Endothelial cell of umbilical vein (primary cell): ENCODE results near the gene TRAF7. TPM values are rescaled to one million over a fixed set of nuclear protein-coding genes. Genes with fewer than 3 reads are reported as not detected.

Experiments
- BruUV-seq: library from RNA; stranded (reverse); fragments of 400-500 nt; replicated peaks from 2 replicates; lab custom pipeline; 2021; lab: Mats Ljungman, UMichigan
- CTCF ChIA-PET: fragments of 300-600, 350-600 bp; sonication (Branson Sonifier 250); formaldehyde crosslinking; loops from one replicate; lab custom pipeline; 2021; ENCODE audit warnings: antibody characterized with exemption, inconsistent platforms; lab: Charles Lee
- POLR2A ChIA-PET: fragments of 300-600, 350-600 bp; sonication (Branson Sonifier 250); formaldehyde crosslinking; loops from one replicate; lab custom pipeline; 2021; ENCODE audit warnings: antibody characterized with exemption, inconsistent platforms; lab: Charles Lee
- DNase-seq: peaks from one replicate; pipeline ENCODE4 v3.0.0-alpha.2; 2011; ENCODE audit warnings: low read depth, low spot score
- FAIRE-seq: peaks from 2 replicates; lab custom pipeline; 2011; peaks lifted over from hg19 to GRCh38; lab: Jason Lieb, UNC
- H2AFZ ChIP-seq: 2 replicates; pipeline ENCODE4 v1.6.0; 2012; ENCODE audit warnings: low read depth, low read length, control low read depth, inconsistent platforms
- H3K27ac ChIP-seq: 2 replicates; pipeline ENCODE4 v1.5.1; 2011; ENCODE audit warnings: low read depth, mild to moderate bottlenecking, control low read depth, low read length, moderate library complexity; ENCODE audit not compliant: insufficient read depth
- H3K27me3 ChIP-seq, 2 experiments: 2 replicates each; pipeline versions ENCODE4 v1.6.0 to v1.6.1; 2011; ENCODE audit warnings: low read length in 2 of 2, mixed read lengths in 1 of 2; ENCODE audit not compliant: control insufficient read depth in 2 of 2, insufficient read depth in 2 of 2
- H3K36me3 ChIP-seq, 2 experiments: 2 replicates in 1 of 2; 3 replicates in 1 of 2; pipeline ENCODE4 v1.5.1; 2011; ENCODE audit warnings: low read length in 2 of 2, mild to moderate bottlenecking in 1 of 2, moderate library complexity in 1 of 2; ENCODE audit not compliant: control insufficient read depth in 2 of 2, insufficient read depth in 2 of 2; ENCODE audit errors: extremely low read depth in 1 of 2
- H3K4me1 ChIP-seq: 3 replicates; pipeline ENCODE4 v1.5.1; 2011; ENCODE audit warnings: mild to moderate bottlenecking, low read length; ENCODE audit not compliant: control insufficient read depth, insufficient read depth; ENCODE audit errors: extremely low read depth
- H3K4me2 ChIP-seq: 2 replicates; pipeline ENCODE4 v1.6.1; 2011; ENCODE audit warnings: low read length, control low read depth, mixed read lengths; ENCODE audit not compliant: insufficient read depth
- H3K4me3 ChIP-seq, 3 experiments: fragments of 200-600 bp in 1 of 3; sonication (generic), shearing (Covaris generic) in 1 of 3; replicated peaks in 1 of 3; 2 replicates each; pipeline ENCODE4 v1.5.1; 2011 to 2016; ENCODE audit warnings: control low read depth in 3 of 3, low read length in 3 of 3, mild to moderate bottlenecking in 2 of 3, inconsistent platforms in 1 of 3, low read depth in 1 of 3, moderate library complexity in 1 of 3; ENCODE audit not compliant: insufficient read depth in 1 of 3
- H3K79me2 ChIP-seq: 2 replicates; pipeline ENCODE4 v1.6.0; 2012; ENCODE audit warnings: low read length, inconsistent platforms; ENCODE audit not compliant: control insufficient read depth, insufficient read depth
- H3K9ac ChIP-seq: replicated peaks from 2 replicates; pipeline ENCODE3; 2011; ENCODE audit warnings: low read length, control low read depth; ENCODE audit not compliant: insufficient read depth; ENCODE audit errors: extremely low read depth
- H3K9me1 ChIP-seq: replicated peaks from 3 replicates; pipeline ENCODE4 v1.6.0; 2011; ENCODE audit warnings: mild to moderate bottlenecking, low read length; ENCODE audit not compliant: control insufficient read depth, insufficient read depth; ENCODE audit errors: extremely low read depth
- H3K9me3 ChIP-seq: replicated peaks from 2 replicates; pipeline ENCODE4 v1.5.1; 2012; ENCODE audit warnings: low read length, inconsistent platforms; ENCODE audit not compliant: control insufficient read depth, insufficient read depth
- H4K20me1 ChIP-seq: replicated peaks from 2 replicates; pipeline ENCODE3; 2011; ENCODE audit warnings: mild to moderate bottlenecking, low read length; ENCODE audit not compliant: control insufficient read depth, insufficient read depth; ENCODE audit errors: extremely low read depth
- EZH2 ChIP-seq: IDR thresholded peaks from 2 replicates; pipeline ENCODE4 v1.6.1; 2012; ENCODE audit warnings: borderline replicate concordance, low read depth, mild to moderate bottlenecking, moderate library complexity, low read length, inconsistent platforms; ENCODE audit not compliant: severe bottlenecking
- FOS ChIP-seq: IDR thresholded peaks from 2 replicates; pipeline ENCODE4 v1.6.1; 2011; ENCODE audit warnings: mild to moderate bottlenecking, low read length, moderate library complexity, borderline replicate concordance; ENCODE audit not compliant: insufficient read depth
- GATA2 ChIP-seq: IDR thresholded peaks from 2 replicates; pipeline ENCODE4 v1.7.0; 2011; ENCODE audit warnings: low read depth, mild to moderate bottlenecking, moderate library complexity, mixed read lengths, low read length; ENCODE audit not compliant: insufficient read length, insufficient read depth
- JUN ChIP-seq: IDR thresholded peaks from 2 replicates; pipeline ENCODE4 v1.6.1; 2011; ENCODE audit warnings: borderline replicate concordance, low read depth; ENCODE audit not compliant: insufficient read length, insufficient read depth
- MAX ChIP-seq: IDR thresholded peaks from 2 replicates; pipeline ENCODE4 v1.6.1; 2011; ENCODE audit not compliant: insufficient read depth, insufficient read length
- MYC ChIP-seq: IDR thresholded peaks from one replicate; pipeline ENCODE4 v1.6.1; 2011; ENCODE audit warnings: mild to moderate bottlenecking, low read depth, low read length
- POLR2A ChIP-seq: IDR thresholded peaks from 2 replicates; pipeline ENCODE4 v1.6.1; 2012; ENCODE audit warnings: low read depth, mild to moderate bottlenecking, control low read depth, low read length
- POLR2AphosphoS5 ChIP-seq: IDR thresholded peaks from 2 replicates; pipeline ENCODE4 v1.6.1; 2012; ENCODE audit warnings: low read depth, mild to moderate bottlenecking, control low read depth, low read length, moderate library complexity; ENCODE audit not compliant: insufficient read depth
- dilution Hi-C: fragments of 300-500 bp; cut with MboI; formaldehyde crosslinking; loops from one replicate; pipeline ENCODE4 v1.15.0; 2019; ENCODE audit warnings: low sequenced_read_pairs; ENCODE audit not compliant: extremely low pct_ligation_motif_present
- intact Hi-C: fragments of 100-400 bp; cut with micrococcal nuclease; formaldehyde crosslinking; loops from one replicate; pipeline ENCODE4 v1.10.0; 2022
- polyA plus RNA-seq, 4 experiments: library from polyadenylated mRNA; depleted of rRNA in 3 of 4; stranded (reverse) in 3 of 4; unstranded in 1 of 4; fragments of >200 nt; gene quantifications; 2 replicates each; pipeline versions ENCODE4 v1.2.1 to v1.2.3, GENCODE V29; 2011 to 2012; ENCODE audit warnings: missing spikeins in 1 of 4
- total RNA-seq: library from RNA; stranded (reverse); gene quantifications from 2 replicates; pipeline ENCODE4 v1.2.3, GENCODE V29; 2021
- TF ChIP-seq, protein P1 (sequence below), 2 donors: IDR thresholded peaks; 1 replicate in 1 of 2; 2 replicates in 1 of 2; pipeline ENCODE4 v1.5.1; 2011; ENCODE audit warnings: low read length in 2 of 2, mild to moderate bottlenecking in 2 of 2, moderate library complexity in 2 of 2, control low read depth in 1 of 2, inconsistent platforms in 1 of 2, low read depth in 1 of 2; ENCODE audit not compliant: insufficient read depth in 1 of 2; ENCODE audit errors: extremely low read depth in 1 of 2

TRAF7 gene
- total and polyA plus RNA-seq, 2 donors (not counting 3 experiments of a cell fraction or from before 2014, with no cell fraction given): 141 to 175 TPM

GRCh38 chr16:2161911-2162310 lies 6.3 kb downstream of the TRAF7 start:
- no peaks in the 10 kb centered on the region for H4K20me1 ChIP-seq

More at GRCh38 chr16:2161911-2162310, 6.3 kb downstream of the TRAF7 start:
- Histone ChIP-seq H3K36me3 (peaks cover 0 to 17% of the 10 kb centered on the region in 2 experiments), H3K79me2 (peaks cover 79% of the 10 kb centered on the region), H3K27me3 (no peaks in the 10 kb centered on the region), H3K27ac (no peak overlapping the region), H3K4me3 (no peak overlapping the region), H3K9me1 (no peaks in the 10 kb centered on the region), H3K4me1 (peaks cover 26% of the 10 kb centered on the region), H3K4me2 (no peak overlapping the region), H3K9me3 (no peaks in the 10 kb centered on the region), H3K9ac (no peak overlapping the region), H2AFZ (no peak overlapping the region)
- ChIA-PET POLR2A (interaction anchor here (0.6 kb wide), 1 partner anchor 10 kb away, joined by 4 read pairs; no protein-coding TSS in a partner anchor), CTCF (no interaction called here)
- BruUV-seq: no TSS peak
- TF ChIP-seq POLR2A: no peak
- TF ChIP-seq MYC: no peak
- no peak for TF ChIP-seq JUN
- TF ChIP-seq, protein P1, sequence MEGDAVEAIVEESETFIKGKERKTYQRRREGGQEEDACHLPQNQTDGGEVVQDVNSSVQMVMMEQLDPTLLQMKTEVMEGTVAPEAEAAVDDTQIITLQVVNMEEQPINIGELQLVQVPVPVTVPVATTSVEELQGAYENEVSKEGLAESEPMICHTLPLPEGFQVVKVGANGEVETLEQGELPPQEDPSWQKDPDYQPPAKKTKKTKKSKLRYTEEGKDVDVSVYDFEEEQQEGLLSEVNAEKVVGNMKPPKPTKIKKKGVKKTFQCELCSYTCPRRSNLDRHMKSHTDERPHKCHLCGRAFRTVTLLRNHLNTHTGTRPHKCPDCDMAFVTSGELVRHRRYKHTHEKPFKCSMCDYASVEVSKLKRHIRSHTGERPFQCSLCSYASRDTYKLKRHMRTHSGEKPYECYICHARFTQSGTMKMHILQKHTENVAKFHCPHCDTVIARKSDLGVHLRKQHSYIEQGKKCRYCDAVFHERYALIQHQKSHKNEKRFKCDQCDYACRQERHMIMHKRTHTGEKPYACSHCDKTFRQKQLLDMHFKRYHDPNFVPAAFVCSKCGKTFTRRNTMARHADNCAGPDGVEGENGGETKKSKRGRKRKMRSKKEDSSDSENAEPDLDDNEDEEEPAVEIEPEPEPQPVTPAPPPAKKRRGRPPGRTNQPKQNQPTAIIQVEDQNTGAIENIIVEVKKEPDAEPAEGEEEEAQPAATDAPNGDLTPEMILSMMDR (IDR thresholded peaks at IDR 0.05; ENCODE audit: extremely low read depth in 1 of 2, insufficient read depth in 1 of 2, low read depth in 1 of 2, low read length in 2 of 2): no peak
- TF ChIP-seq EZH2: no peak
- no peak for TF ChIP-seq FOS
- no peak for TF ChIP-seq GATA2
- TF ChIP-seq MAX: no peak
- no peak for TF ChIP-seq POLR2AphosphoS5
- FAIRE-seq (no peak), DNase-seq (no peak)
- dilution Hi-C loops (loop anchor here (25.0 kb wide), 1 partner anchor 125 kb away; the partner anchor contains the start of genes NHERF2, NTHL1 and TSC2), intact Hi-C loops (no loop called here)
